Hepatocyte (in vitro differentiated cells): ENCODE data around the gene WNT4. TPM values are rescaled to one million over a fixed set of nuclear protein-coding genes. Genes with fewer than 3 reads are reported as not detected.
A peak's percentile ranks its signal among the peaks of the same experiment; 100 is the strongest.

Experiments
- DNase-seq: peaks from one replicate; pipeline ENCODE4 v3.0.0-alpha.2; 2016; ENCODE audit warnings: low spot score
- H2AFZ ChIP-seq: fragments of 200-600 bp; sonication (generic); 2 replicates; pipeline ENCODE4 v1.6.0; 2016; ENCODE audit warnings: antibody characterized with exemption, mild to moderate bottlenecking
- H3K27ac ChIP-seq: fragments of 200-600 bp; sonication (generic); 2 replicates; pipeline ENCODE4 v1.5.1; 2016; ENCODE audit warnings: mild to moderate bottlenecking
- H3K27me3 ChIP-seq: fragments of 200-600 bp; sonication (generic); 2 replicates; pipeline ENCODE4 v1.6.1; 2016
- H3K36me3 ChIP-seq: fragments of 200-600 bp; sonication (generic); replicated peaks from 2 replicates; pipeline ENCODE4 v1.5.1; 2016; ENCODE audit warnings: low read depth; ENCODE audit not compliant: insufficient read depth
- H3K4me1 ChIP-seq: fragments of 200-600 bp; sonication (generic); 2 replicates; pipeline ENCODE4 v1.5.1; 2016; ENCODE audit warnings: mild to moderate bottlenecking, moderate library complexity; ENCODE audit not compliant: insufficient read depth
- H3K4me2 ChIP-seq: fragments of 200-600 bp; sonication (generic); 2 replicates; pipeline ENCODE4 v1.6.0; 2016
- H3K4me3 ChIP-seq: fragments of 200-600 bp; sonication (generic); 2 replicates; pipeline ENCODE4 v1.5.1; 2016; ENCODE audit warnings: mild to moderate bottlenecking
- H3K79me2 ChIP-seq: fragments of 200-600 bp; sonication (generic); 2 replicates; pipeline ENCODE4 v1.6.0; 2017; ENCODE audit warnings: mild to moderate bottlenecking
- H3K9me2 ChIP-seq: fragments of 200-600 bp; sonication (generic); replicated peaks from 2 replicates; pipeline ENCODE4 v1.6.0; 2017; ENCODE audit warnings: mild to moderate bottlenecking; ENCODE audit not compliant: insufficient read depth
- H3K9me3 ChIP-seq: fragments of 200-600 bp; sonication (generic); 2 replicates; pipeline ENCODE4 v1.5.1; 2016; ENCODE audit warnings: low read depth, mild to moderate bottlenecking
- H4K20me1 ChIP-seq: fragments of 200-600 bp; sonication (generic); 2 replicates; pipeline ENCODE4 v1.6.0; 2016; ENCODE audit warnings: mild to moderate bottlenecking; ENCODE audit not compliant: insufficient read depth, poor library complexity, severe bottlenecking
- EZH2 ChIP-seq: fragments of 200-600 bp; sonication (generic); IDR thresholded peaks from 2 replicates; pipeline ENCODE4 v1.6.1; 2016; ENCODE audit warnings: antibody characterized with exemption, mild to moderate bottlenecking, borderline replicate concordance
- EZH2phosphoT487 ChIP-seq: fragments of 200-600 bp; sonication (generic); IDR thresholded peaks from one replicate; pipeline ENCODE4 v1.6.1; 2018; ENCODE audit warnings: antibody characterized with exemption, mild to moderate bottlenecking, low read depth, moderate library complexity; ENCODE audit not compliant: unreplicated experiment, severe bottlenecking
- WGBS: methylation state at CpG from one replicate; pipeline ENCODE4 v1.1.6; 2016; ENCODE audit warnings: low lambda C conversion rate; ENCODE audit errors: missing lambda C conversion rate; 5-methylcytosine and 5-hydroxymethylcytosine counted together
- polyA plus RNA-seq: library from polyadenylated mRNA; unstranded; fragments of >200 nt; fragmentation: Nextera tagmentation; extraction: Ambion mirVana; gene quantifications from 2 replicates; pipeline ENCODE4 v1.2.1, GENCODE V29; 2016
- total RNA-seq: library from RNA; depleted of rRNA; stranded (reverse); fragments of >200 nt; gene quantifications from 2 replicates; pipeline ENCODE4 v1.2.3, GENCODE V29; 2014
- TF ChIP-seq, protein P1 (sequence below): fragments of 200-600 bp; sonication (generic); IDR thresholded peaks from 2 replicates; pipeline ENCODE4 v1.5.1; 2016; ENCODE audit warnings: antibody characterized with exemption, mild to moderate bottlenecking; ENCODE audit not compliant: poor library complexity

Gene WNT4
- total and polyA plus RNA-seq, 2 experiments from 2014 or later, result 1.7 to 5.1 TPM

DNA sequence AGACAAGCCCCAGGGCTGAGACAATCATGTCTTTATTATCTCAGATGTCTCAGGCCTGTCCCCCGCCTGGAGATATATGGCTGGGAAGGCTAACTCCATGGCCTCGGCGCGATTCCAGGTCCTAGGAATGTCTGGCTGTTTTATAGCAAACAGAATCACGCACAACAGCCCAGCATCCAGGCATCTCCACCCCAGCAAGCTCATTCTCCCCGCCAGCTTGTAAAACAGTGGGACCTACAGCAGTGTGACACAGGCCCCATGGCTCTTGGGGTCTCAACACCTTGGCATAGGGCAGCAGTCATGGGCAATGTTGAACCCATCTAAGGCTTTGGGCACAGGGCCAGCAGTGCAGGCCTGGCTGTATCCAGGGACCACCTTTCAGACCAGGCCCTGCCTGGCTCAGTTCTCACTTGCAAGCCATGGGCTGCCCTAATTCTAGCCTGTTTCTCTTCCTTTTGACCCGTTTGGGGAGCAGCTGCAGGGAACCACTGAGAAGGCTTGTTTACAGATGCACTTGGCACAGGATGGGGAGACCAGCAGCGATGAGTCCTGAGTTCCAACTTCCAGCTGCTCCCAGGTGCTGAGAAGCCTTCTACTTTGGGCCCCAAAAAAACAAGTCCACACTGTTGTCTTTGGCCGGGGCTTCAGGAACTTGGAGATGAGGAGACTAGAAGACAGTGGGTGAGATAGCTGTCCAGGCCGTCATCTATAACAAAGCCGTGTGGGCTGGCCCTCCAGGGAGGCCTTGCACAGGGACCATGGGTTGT lies 34.4 kb downstream of the WNT4 start:
- no peaks in the 10 kb centered on the region for H3K9me2 ChIP-seq
- peaks cover 13% of the 10 kb centered on the region for H3K4me1 ChIP-seq
- peaks cover 62% of the 10 kb centered on the region for H3K79me2 ChIP-seq
- TF ChIP-seq, protein P1, sequence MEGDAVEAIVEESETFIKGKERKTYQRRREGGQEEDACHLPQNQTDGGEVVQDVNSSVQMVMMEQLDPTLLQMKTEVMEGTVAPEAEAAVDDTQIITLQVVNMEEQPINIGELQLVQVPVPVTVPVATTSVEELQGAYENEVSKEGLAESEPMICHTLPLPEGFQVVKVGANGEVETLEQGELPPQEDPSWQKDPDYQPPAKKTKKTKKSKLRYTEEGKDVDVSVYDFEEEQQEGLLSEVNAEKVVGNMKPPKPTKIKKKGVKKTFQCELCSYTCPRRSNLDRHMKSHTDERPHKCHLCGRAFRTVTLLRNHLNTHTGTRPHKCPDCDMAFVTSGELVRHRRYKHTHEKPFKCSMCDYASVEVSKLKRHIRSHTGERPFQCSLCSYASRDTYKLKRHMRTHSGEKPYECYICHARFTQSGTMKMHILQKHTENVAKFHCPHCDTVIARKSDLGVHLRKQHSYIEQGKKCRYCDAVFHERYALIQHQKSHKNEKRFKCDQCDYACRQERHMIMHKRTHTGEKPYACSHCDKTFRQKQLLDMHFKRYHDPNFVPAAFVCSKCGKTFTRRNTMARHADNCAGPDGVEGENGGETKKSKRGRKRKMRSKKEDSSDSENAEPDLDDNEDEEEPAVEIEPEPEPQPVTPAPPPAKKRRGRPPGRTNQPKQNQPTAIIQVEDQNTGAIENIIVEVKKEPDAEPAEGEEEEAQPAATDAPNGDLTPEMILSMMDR, result no peak
- no peak for TF ChIP-seq EZH2
- TF ChIP-seq EZH2phosphoT487, result no peak
- no peak overlapping the region for H2AFZ ChIP-seq
- H3K36me3 ChIP-seq, result no peaks in the 10 kb centered on the region
- H3K4me3 ChIP-seq, result no peak overlapping the region
- peaks cover 47% of the 10 kb centered on the region for H4K20me1 ChIP-seq
- no peak overlapping the region for H3K4me2 ChIP-seq
- WGBS, result 53% methylated on average over 11 of the region's 11 CpGs
- DNase-seq, result peak; percentile 36
- peak overlapping the region; percentile 70 for H3K27ac ChIP-seq
- no peaks in the 10 kb centered on the region for H3K27me3 ChIP-seq
- no peaks in the 10 kb centered on the region for H3K9me3 ChIP-seq

DNA sequence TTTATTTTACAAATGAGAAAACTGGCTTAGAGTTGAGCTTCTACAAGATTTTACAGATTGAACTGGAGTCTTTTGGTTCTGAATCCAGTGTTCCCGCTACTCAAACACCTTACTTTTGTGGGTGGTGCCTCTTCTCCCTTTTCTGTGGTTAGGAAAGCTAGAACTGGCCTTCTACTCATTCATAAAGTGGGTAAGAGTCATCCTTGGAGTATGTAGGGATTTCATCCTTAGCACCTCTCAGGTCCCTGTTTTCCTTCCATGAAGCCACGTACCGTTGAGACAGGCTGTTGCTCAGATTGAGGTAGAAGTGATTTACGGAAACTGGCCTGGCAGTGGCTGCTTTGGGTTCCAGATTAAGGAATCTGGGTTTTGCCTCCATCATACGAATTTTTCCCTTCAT lies 35.8 kb downstream of the WNT4 start:
- H4K20me1 ChIP-seq, result peaks cover 50% of the 10 kb centered on the region
- H3K79me2 ChIP-seq, result peaks cover 64% of the 10 kb centered on the region
- no peaks in the 10 kb centered on the region for H3K9me2 ChIP-seq
- H3K9me3 ChIP-seq, result no peaks in the 10 kb centered on the region
- 92% methylated on average over 5 of the region's 5 CpGs for WGBS
- TF ChIP-seq, protein P1, result no peak
- TF ChIP-seq EZH2 (no peak), EZH2phosphoT487 (no peak)
- H3K27me3 ChIP-seq, result no peaks in the 10 kb centered on the region
- peaks cover 20% of the 10 kb centered on the region for H3K4me1 ChIP-seq
- no peak for DNase-seq
- H3K36me3 ChIP-seq, result no peaks in the 10 kb centered on the region
- H3K4me3 ChIP-seq, result no peak overlapping the region
- H2AFZ ChIP-seq, result no peak overlapping the region
- H3K27ac ChIP-seq, result no peak overlapping the region
- no peak overlapping the region for H3K4me2 ChIP-seq

DNA sequence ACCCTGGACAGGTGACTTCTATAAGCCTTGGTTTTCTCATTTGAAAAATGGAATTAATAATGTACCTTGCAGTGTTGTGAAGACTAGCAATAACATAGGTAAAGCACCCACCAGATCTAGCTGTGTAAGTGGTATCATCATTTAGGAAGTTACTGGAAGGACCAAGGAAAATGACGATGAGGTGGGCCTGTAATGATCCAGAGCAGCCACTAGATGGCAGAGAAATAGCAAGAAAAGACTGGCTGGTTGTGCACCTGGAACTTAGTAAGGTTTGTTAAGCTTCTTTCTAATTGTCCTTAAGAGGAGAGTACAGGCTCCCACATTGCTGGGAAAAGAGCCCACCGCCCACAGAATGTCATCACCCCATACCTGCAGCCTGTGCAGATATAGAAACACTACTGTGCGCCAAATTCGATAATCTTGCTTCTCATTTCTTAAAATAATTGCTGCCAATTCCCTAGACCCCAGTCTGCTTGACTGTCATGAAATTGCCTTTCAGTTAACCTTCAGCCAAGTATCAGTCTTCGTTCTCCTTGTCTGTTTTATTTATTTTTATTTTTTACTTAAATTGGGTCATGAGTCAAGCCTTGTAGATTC lies 37.2 kb downstream of the WNT4 start:
- Histone ChIP-seq H4K20me1 (peaks cover 54% of the 10 kb centered on the region), H3K9me3 (no peaks in the 10 kb centered on the region), H3K36me3 (no peaks in the 10 kb centered on the region), H3K4me2 (no peak overlapping the region), H3K9me2 (no peaks in the 10 kb centered on the region), H3K27me3 (no peaks in the 10 kb centered on the region), H3K4me1 (peaks cover 20% of the 10 kb centered on the region), H3K4me3 (no peak overlapping the region), H3K79me2 (peaks cover 65% of the 10 kb centered on the region), H3K27ac (no peak overlapping the region), H2AFZ (no peak overlapping the region)
- TF ChIP-seq EZH2 (no peak), EZH2phosphoT487 (no peak)
- TF ChIP-seq, protein P1, result peak; percentile 76
- DNase-seq, result peak; percentile 73
- WGBS, result 67% methylated on average over 5 of the region's 5 CpGs
